Measurements from ENCODE around the gene SERPINC1.

GRCh38 chr1:173925306-173926242 is 8.4 kb upstream of the SERPINC1 start:
- TF ChIP-seq CTCF (IDR thresholded peaks at IDR 0.05) (no peak), POLR2A (IDR thresholded peaks at IDR 0.05) (no peak)
